H1 (cell line): ENCODE measurements around the gene CD200. TPM values are rescaled to one million over a fixed set of nuclear protein-coding genes. Genes with fewer than 3 reads are reported as not detected.

Experiments used
- SIN3A ChIP-seq, 2 experiments: IDR thresholded peaks in 1 of 2; conservative IDR thresholded peaks in 1 of 2; 2 replicates each; pipeline ENCODE4 v1.6.1; 2011 to 2012; ENCODE audit warnings: low read length in 2 of 2, improper control_type of control experiment in 1 of 2, low read depth in 1 of 2, mild to moderate bottlenecking in 1 of 2
- polyA plus RNA-seq, 7 experiments: library from polyadenylated mRNA; depleted of rRNA in 3 of 7; stranded (reverse) in 5 of 7; unstranded in 2 of 7; fragments of >200 nt in 5 of 7; fragments of 200-250 nt in 2 of 7; gene quantifications; 1 replicate in 5 of 7; 2 replicates in 1 of 7; 4 replicates in 1 of 7; pipeline versions ENCODE4 v1.2.1 to v1.2.3, GENCODE V29; 2011 to 2013; ENCODE audit warnings: missing spikeins in 2 of 7, mixed read lengths in 2 of 7
- total RNA-seq: library from RNA; stranded (reverse); fragmentation: NEBNext Ultra II Directional; extraction: Animal tissue kit (Norgen Biotek cat#: 25700); gene quantifications from 2 replicates; pipeline ENCODE4 v1.2.1, GENCODE V29; 2021

The CD200 gene
- total and polyA plus RNA-seq, 2 of the 8 experiments (the other 6 are each of a cell fraction or from before 2014, with no cell fraction given) = 45.8 to 50.2 TPM

- no peak for TF ChIP-seq SIN3A (conservative IDR thresholded peaks at IDR 0.05 in 1 of 2, IDR thresholded peaks at IDR 0.05 in 1 of 2; ENCODE audit: low read depth in 1 of 2, low read length in 2 of 2)
- TF ChIP-seq, all 59 proteins: peak for 0
Observed at GRCh38 chr3:112289011-112289410, 43.9 kb upstream of the CD200 start (continued).
